Endometrial microvascular endothelial cells (primary cell): ENCODE results near the gene BCAS1. TPM values are rescaled to one million over a fixed set of nuclear protein-coding genes. Genes with fewer than 3 reads are reported as not detected.

Experiments
- in situ Hi-C: cut with HindIII; loops from 2 replicates; pipeline ENCODE4 v1.10.0; 2017; ENCODE audit warnings: low sequenced_read_pairs, low pct_unique_long_range_greater_than_20kb; ENCODE audit errors: inconsistent ontology term
- total RNA-seq: library from RNA; depleted of rRNA; stranded (reverse); fragments of >200 nt; gene quantifications from one replicate; pipeline ENCODE4 v1.2.3, GENCODE V29; 2015; ENCODE audit errors: inconsistent ontology term

BCAS1 gene, protein sequence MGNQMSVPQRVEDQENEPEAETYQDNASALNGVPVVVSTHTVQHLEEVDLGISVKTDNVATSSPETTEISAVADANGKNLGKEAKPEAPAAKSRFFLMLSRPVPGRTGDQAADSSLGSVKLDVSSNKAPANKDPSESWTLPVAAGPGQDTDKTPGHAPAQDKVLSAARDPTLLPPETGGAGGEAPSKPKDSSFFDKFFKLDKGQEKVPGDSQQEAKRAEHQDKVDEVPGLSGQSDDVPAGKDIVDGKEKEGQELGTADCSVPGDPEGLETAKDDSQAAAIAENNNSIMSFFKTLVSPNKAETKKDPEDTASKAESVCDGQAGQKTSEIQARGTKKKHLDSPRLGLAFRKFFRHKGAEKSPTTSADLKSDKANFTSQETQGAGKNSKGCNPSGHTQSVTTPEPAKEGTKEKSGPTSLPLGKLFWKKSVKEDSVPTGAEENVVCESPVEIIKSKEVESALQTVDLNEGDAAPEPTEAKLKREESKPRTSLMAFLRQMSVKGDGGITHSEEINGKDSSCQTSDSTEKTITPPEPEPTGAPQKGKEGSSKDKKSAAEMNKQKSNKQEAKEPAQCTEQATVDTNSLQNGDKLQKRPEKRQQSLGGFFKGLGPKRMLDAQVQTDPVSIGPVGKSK
- not detected for total RNA-seq

DNA sequence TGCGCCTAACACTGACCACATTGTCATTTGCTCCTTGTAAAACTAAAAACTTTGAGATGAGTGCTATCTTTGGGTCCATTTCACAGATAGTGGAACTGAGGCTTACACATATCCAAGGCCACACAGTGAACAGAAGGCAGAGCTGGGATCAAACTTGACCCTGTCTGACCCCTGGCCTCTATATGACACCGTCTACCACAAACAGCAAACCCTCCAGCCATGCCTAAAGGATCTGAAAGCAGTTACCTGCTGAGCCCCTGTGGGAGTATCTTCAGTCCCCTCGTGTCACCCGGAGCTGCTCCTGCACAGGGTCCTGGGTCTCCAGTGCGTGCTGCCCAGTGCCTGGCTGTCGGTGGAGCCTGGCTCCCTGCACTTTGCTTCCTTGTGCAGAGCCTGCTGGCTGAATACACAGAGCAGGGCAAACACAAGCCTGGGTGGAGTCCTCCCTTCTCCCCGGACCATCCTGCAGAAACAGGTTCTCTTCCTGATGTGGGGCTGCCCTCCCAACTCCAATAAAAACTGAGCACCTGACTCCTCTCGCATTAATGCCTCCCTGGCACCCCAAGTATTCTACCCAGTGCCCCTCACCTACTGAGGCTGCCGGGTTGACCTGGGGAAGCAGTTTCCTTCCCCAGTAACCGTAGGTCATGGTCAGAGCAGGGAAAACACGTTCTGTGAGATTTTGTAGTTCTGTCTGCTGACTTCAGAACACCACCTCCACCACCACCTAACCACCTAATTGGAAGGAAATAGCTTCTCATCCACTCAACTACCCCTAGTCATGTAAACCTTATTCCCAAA, at the start of gene BCAS1:
BCAS1 (minus strand) TSS at position 408 of the 801 bp plus-strand sequence. CDS start 11,876 bp downstream, outside the sequence.
- in situ Hi-C loops = no loop called here

DNA sequence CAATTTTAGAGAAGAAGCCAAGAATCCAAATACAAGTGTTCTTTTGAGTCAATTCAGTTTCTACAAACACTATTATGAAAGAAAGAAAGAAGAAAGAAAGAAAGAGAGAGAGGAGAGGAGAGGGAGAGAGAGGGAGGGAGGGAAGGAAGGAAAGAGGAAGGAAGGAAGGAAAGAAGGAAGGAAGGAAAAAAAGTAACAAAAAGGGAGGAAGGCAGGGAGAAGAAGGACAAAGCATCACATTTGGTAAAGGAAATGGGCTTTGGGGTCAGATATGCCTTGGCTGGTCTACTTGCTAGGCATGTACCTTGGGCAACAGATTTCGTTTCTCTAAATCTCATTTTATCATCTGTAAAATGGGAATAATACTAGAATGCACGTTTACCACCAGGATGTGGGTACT, 49.4 kb upstream of the BCAS1 start:
- in situ Hi-C loops = no loop called here

DNA sequence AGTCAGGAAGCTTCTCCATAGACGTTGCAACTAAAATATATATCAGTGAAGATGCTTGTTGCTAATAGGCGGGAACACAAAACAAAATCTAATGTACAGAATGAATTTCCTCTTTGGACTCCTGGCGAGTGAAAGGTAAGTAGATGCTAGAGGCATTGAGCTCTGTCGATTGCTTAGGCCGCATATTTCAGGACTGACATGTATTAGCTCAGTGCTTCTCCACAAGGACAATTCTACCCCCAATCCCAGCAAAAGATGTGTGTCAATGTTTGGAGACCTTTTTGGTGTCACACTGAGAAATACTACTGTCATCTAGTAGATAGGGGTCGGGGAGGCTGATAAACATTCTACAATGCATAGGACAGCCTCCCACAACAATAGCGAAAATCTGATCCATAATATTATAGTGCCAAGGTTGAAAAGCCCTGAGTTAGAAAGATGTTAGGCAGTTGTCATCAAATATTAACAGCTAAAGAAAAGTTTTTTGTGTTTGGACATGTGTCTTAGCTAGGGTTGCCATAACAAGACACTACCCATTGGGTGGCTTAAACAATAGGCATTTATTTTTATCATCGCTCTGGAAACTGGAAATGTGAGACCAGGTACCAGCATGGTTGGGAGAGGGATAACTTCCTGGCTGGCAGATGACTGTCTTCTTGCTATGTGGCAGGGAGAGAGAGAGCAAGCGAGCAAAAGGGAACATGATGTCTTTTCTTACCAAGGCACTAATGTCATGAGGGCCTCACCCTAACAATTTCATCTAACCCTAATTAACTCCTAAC, 48.0 kb upstream of the BCAS1 start:
- in situ Hi-C loops = no loop called here

DNA sequence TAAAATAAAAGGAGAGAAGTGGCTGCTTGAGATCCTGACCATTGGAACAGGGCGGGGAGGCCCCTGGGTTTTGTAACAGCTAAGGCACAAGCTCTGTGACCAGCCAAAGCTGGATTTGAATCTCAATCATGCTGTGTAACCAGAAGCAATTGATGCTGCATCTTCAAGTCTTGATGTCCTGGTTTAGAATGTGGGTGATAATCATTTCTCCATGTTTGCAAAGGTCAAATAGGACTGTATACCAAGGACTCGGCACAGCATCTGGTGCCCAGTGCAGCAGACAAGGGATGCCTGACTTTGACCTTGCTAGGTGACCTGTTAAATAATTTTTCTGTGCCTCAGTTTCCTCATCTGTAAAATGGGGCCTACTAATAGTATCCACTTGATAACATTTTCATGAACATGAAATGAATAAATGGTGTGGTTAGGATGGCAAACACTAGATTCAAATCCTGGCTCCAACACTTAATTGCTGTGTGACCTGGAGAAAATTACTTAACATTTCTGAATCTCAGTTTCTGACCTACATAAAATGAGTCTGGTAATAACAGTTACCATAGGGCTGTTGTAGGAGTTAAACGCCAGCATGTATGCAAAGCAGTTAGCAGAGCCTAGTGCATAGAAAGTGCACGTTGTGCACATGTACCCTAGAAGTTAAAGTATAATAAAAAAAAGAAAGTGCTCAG, 46.3 kb upstream of the BCAS1 start:
- in situ Hi-C loops = no loop called here

DNA sequence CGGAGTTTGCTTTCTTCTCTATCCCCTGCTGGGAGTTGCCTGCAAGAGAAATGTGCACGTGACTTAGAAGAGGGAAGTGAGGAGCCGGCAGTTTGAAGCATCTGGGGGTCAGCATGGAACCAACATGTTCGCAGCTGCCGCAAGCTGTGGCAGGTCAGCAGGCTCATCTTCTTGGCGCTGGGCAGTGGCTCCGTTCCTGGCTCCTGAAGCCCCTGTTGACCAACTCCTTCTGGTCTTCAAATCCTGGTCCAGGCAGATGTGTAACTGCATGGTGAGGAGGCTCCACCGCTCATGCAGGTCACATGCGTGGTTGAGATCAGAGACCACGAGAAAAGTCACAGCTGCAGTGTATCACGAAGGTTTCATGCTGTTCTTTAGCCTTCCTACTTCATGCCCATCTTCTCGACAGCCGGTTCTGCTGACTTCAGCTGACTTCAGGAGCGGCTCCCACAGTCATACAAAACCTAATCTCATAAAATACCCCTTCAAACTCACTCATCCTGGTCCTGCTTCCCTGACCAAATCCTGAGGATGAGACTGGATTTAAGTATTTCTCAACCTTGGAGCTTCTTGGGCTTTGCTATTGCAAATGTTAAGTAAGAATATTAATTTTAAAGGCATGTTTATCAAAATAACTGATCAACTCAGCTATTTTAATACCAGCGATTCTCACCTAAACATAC, 44.9 kb upstream of the BCAS1 start:
- in situ Hi-C loops = no loop called here

DNA sequence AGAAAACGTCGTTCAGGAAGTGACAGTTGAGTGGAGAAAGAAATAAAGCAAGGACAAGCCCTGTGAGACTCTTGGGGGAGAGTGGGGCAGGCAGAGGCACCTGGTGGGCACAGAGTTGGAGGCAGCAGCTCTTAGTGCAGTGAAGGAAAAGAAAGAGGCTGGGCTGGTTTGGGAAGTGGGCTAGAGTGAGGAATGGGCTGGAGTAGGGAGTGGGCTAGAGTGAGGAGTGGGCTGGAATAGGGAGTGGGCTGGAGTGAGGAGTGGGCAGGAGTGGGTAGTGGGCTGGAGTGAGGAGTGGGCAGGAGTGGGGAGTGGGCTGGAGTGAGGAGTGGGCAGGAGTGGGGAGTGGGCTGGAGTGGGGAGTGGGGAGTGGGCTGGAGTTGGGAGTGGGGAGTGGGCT, 43.7 kb upstream of the BCAS1 start:
- in situ Hi-C loops = no loop called here

DNA sequence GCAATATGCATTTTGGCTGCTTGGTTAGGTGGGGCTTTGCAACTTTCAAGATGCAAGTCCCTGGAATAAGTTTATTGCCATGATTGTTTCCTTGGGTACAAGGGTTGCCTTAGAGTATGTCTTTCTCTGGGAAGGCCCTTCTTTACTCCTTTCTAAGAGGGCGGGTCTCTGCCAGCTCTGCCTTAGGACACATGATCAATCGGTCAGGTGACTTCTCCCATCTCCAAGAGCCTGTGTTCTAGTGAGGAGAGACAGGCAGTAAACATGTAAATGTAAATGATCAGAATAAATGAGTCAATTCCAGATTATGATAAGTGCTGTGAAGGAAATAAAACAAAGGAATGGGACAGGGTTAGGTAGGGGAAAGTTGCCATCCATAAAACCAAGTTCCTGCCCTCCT, 43.2 kb upstream of the BCAS1 start:
- in situ Hi-C loops = no loop called here

DNA sequence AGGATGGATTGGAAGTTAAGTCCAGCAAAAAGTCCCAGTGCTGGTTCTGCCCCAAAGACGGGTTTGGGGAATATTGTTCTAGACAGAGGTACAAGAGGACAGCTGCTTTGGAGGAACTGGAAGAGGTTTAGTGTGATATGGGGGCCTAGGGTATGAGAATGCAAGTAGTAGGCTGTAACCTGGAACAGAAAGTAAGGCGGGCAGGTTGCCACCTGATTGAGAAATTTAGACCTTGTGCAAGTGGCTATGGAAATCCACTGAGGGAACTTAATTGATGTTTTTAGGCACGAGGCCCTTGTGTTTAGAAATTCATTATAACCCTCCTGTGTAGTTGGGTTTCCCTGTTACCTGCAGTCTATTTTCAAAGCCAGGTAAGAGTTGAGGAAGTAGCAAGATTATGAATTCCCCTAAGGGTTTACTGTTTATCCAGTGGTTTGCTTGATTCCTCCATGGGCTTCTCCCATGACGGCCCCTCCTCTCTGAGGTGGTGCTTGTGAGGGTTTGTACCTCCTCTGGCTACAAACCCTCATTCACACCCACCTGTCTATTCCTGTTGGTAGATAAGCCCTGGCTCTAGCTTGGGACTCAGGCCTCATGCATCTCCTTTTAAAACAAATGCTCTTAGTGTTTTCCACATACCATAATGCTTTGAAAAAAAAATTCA, 42.0 kb upstream of the BCAS1 start:
- in situ Hi-C loops = no loop called here

DNA sequence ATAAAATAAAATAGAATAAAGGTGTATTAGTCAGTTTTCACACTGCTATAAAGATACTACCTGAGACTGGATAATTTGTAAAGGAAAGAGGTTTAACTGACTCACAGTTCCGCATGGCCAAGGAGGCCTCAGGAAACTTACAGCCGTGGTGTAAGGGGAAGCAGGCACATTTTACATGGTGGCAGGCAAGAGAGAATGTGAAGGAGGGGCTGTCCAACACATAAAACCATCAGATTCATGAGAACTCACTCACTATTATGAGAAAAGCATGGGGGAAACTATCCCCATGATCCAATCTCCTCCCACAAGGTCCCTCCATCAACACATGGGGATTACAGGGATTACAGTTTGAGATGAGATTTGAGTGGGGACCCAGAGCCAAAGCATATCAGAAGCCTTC, 41.1 kb upstream of the BCAS1 start:
- in situ Hi-C loops = no loop called here

DNA sequence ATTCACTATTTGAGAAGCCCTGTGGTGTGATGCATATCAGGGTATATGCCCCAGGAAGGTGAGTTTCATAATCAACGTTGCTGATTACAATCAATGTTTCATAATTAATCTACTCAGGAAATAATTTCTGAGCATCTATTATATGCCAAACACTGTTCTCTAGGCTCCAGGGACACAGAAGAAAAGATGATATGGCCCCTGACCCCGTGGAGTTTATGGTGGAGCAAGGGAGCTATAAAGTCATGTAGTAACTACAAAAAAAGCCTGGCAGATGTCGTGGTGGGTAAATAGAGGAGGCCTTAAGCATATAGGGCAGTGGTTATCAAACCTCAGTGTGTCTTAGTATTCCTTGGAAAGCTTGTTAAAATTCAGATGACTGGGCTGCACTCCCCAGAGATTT, 40.1 kb upstream of the BCAS1 start:
- in situ Hi-C loops = no loop called here

DNA sequence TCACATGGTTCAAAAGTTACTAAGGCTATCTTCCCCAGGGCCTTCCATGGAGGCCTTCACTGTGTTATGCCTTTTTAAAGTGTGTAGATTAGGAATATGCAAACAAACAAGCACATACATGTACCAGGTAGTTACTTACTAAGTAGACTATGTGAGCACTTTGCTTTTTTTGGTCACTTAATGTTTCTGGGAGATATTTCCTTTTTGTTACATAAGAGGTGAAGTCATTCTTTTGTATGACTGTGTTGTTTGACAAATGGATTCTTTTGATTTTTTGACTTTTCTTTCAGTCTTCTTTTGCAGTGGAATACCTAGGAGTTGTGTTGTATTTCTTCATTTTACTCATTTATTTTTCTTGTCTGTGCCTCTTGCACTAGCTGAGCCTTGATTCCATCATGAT, 39.6 kb upstream of the BCAS1 start:
- in situ Hi-C loops = no loop called here

DNA sequence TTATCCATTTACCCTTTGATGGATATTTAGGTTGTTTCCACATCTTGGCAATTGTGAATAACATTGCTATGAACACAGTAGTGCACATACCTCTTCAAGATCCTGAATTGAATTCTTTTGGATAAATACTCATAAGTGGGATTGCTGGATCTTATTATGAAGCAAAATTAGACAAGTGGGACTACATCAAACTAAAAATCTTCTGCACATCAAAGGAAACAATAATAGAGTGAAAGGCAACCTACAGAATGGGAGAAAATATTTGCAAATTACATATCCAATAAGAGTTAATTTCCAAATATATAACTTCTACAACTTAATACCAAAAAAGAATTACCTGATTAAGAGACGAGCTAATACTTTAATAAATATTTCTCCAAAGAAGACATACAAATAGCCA, 38.4 kb upstream of the BCAS1 start:
- in situ Hi-C loops = no loop called here

DNA sequence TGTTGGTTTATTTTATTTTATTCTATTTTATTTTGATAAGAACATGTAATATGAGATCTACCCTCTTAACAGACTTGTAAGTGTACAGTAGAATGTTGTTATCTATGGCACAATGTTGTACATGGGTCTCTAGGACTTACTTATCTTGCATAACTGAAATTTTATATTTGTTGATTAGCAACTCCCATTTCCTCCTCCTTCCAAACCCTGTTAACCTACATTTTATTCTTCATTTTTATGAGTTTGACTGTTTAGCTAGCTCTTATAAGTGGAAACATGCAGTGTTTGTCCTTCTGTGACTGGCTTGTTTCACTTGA, 37.9 kb upstream of the BCAS1 start:
- in situ Hi-C loops = no loop called here

DNA sequence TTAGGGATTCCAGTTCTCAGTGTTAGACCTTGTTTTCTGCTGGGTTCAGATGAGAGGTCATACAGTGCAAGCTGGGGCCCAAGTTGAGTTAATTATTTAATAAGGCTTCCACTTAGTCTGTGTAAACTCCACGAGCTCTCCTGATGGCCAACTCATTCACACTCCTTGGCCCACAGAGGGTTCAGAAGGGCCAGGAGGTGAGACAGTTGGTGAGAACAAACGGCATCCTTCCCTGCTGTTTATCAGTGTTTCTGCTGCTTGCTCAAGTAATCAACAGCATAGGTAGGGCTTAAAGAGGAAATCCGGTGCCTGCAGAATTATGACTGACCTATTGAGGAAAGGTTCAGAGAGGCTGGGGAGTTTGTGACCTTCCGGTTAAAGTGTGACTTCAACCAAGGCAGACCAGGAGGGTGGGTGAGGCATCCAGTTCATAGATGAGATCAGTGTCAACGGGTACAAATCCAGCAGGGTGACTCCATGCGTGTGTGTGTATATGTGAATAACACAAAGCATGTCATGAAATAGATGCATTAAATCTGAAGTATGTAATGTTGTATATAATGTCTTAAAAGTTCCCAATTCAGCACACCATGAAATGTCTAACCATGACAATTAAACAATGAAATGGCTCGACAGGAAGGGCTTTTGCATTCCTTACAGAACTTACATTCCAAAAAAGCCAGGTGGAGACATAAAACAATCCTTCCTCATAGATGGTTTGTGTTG, 37.4 kb upstream of the BCAS1 start:
- in situ Hi-C loops = no loop called here

DNA sequence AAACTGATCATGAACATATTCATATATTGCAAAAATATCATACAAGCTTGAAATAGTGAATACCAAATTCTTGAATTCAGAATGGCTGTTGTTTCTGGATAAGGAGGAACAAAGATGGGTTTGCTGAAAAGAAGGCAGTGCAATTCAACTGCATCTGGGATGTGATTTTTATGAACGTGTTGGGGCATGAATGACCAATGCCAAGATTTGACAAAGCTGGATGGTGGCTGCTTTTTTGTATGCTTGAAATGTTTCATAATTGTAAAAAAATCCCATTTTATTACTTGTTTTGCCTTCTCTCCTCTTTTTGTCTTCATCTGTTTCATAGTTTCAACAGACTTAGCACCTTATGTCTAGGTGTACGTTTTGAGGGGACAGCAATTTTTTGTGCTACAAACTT, 36.8 kb upstream of the BCAS1 start:
- in situ Hi-C loops = no loop called here

DNA sequence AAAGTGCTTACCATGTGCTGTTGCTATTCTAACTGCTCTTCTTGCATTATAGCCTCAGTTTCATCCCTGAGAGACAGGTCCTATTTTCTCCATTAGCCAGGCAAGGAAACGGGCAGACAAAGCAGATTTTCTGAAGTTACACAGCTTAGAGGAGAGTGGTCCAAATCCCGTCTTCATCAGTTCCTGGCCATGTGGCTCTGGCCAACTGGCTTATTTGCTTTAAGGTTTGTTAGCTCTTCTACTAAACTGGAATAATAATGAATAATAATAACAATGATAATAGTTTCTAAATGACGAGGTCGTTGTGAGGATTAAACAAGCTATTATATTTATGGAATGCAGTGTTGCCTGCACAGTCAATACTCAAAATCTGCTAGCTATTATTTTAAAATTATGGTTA, 35.8 kb upstream of the BCAS1 start:
- in situ Hi-C loops = no loop called here

DNA sequence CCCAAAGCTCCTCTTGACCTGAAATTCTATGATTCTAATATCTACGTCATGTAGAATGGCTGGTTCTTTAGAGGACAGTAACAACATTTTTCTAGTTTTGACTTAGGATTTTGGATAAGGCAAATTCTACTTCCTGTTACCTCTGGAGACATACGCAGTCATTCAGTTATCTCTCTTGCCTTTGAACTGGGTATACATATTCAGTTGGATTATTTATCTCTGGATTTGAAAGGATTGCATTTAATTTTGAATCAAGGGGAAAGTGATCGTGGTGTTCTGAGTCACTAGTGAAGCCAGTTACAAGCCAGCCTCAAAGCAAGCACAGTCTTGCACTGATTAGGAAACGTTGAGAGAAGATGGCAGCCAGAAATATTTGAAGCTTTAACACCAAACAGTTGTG, 35.3 kb upstream of the BCAS1 start:
- in situ Hi-C loops = no loop called here
